ENCODE results near the gene PSPH. TPM values are rescaled to one million over a fixed set of nuclear protein-coding genes. Genes with fewer than 3 reads are reported as not detected.

PSPH gene
- total and polyA plus RNA-seq, 10 of the 15 experiments (the other 5 are each of a cell fraction or from before 2014, with no cell fraction given), result 5.2 to 36.4 (median 23.9) TPM

DNA sequence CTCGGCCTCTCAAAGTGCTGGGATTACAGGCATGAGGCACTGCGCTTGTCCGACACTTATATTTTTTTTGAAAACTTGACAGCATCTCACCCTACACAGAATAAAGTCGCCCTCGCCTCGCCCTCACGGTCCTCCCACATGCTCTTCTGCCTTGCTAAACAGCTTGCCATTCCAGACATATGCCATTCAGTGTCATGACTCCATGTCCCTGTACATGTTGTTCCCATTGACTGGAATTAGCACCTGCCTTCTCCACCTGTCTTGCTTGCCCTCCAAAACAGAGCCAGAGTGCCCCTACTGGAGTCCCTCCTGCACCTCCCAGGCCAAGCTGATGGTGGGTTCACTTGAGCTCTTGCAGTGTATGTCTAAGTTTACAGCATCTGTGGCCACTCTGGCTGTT is 80.7 kb downstream of the PSPH start (continued):
- TF ChIP-seq ZNF207 (IDR thresholded peaks at IDR 0.05; ENCODE audit: borderline replicate concordance) (no peak), LARP7 (IDR thresholded peaks at IDR 0.05) (no peak), RFX5 (IDR thresholded peaks at IDR 0.05; ENCODE audit: low read depth, low read length) (no peak), RBBP5 (conservative IDR thresholded peaks at IDR 0.05) (no peak), ASH2L (IDR thresholded peaks at IDR 0.05; ENCODE audit: borderline replicate concordance, low read depth) (no peak), SMAD5 (IDR thresholded peaks at IDR 0.05; ENCODE audit: low read depth) (no peak), KAT2A (conservative IDR thresholded peaks at IDR 0.05; ENCODE audit: control insufficient read depth, low read depth, low read length) (no peak), RCOR1 (conservative IDR thresholded peaks at IDR 0.05; ENCODE audit: low read depth, low read length) (no peak)
- TF ChIP-seq, protein P1, sequence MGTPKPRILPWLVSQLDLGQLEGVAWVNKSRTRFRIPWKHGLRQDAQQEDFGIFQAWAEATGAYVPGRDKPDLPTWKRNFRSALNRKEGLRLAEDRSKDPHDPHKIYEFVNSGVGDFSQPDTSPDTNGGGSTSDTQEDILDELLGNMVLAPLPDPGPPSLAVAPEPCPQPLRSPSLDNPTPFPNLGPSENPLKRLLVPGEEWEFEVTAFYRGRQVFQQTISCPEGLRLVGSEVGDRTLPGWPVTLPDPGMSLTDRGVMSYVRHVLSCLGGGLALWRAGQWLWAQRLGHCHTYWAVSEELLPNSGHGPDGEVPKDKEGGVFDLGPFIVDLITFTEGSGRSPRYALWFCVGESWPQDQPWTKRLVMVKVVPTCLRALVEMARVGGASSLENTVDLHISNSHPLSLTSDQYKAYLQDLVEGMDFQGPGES (IDR thresholded peaks at IDR 0.05), result no peak

DNA sequence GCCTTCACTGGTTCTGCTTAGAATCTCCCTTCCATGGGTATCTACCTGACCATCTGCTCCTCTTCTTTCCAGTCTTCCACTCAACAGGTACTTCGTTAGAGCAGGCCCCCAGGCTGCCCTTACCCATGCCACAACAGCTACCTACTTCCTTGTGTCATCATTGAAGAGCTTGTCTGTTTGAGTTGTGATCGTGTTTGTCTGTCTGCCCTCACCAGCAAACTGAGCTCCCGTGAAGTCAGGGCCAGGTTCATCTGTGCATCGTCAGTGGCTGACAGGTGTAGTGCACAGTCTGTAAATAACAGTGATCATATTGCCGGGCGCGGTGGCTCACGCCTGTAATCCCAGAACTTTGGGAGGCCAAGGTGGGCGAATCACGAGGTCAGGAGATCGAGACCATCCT is 81.9 kb downstream of the PSPH start:
- SMC1A ChIA-PET (ENCODE audit: uncharacterized antibody, unreplicated experiment), result interaction anchor here (0.7 kb wide), 1 partner anchor 228 kb away, joined by 3 read pairs; no protein-coding TSS in a partner anchor
- POLR2A ChIA-PET, result interaction anchor here (0.6 to 1.0 kb wide), 2 partner anchors 119 to 395 kb away, joined by 3 to 6 read pairs; no protein-coding TSS in a partner anchor
- H2AFZ ChIP-seq (ENCODE audit: control insufficient read depth, low read depth, low read length), result no peak overlapping the region
- no peak overlapping the region for H3K4me2 ChIP-seq (ENCODE audit: control insufficient read depth, insufficient read depth)
- H3K9ac ChIP-seq (ENCODE audit: control insufficient read depth, insufficient read depth, low read length), result no peak overlapping the region
- DNase-seq (ENCODE audit: low read depth, low spot score) (no peak), ATAC-seq (no peak), FAIRE-seq (no peak)
- H3K27me3 ChIP-seq (replicated peaks in 1 of 2; ENCODE audit: control insufficient read depth in 2 of 2, insufficient read depth in 2 of 2, low read length in 1 of 2), result no peaks in the 10 kb centered on the region
- intact Hi-C loops (cut with micrococcal nuclease; ENCODE audit: unreplicated experiment) (loop anchor here (5.0 to 10.0 kb wide), 3 partner anchors 93 to 665 kb away; partner anchors contain the start of gene SUMF2), in situ Hi-C loops (cut with MboI) (loop anchor here (5.0 kb wide), 1 partner anchor 322 kb away; no protein-coding TSS in a partner anchor)
- H3K79me2 ChIP-seq (ENCODE audit: control insufficient read depth, insufficient read depth, low read length), result peaks cover 9% of the 10 kb centered on the region
- H3K36me3 ChIP-seq (ENCODE audit: control insufficient read depth in 2 of 2, insufficient read depth in 2 of 2, low read length in 1 of 2), result no peaks in the 10 kb centered on the region; a peak in 1 of 4 replicates
- no TSS peak for BruUV-seq (replicated peaks)
- H3K4me1 ChIP-seq (ENCODE audit: control insufficient read depth, insufficient read depth, low read length), result no peaks in the 10 kb centered on the region
- RAD21 ChIA-PET (ENCODE audit: unreplicated experiment), result interaction anchor here (0.7 kb wide), 1 partner anchor 30 kb away, joined by 4 read pairs; no protein-coding TSS in a partner anchor
- no peaks in the 10 kb centered on the region for H4K20me1 ChIP-seq (ENCODE audit: control insufficient read depth, insufficient read depth)
- WGBS (ENCODE audit: insufficient coverage, insufficient replicate concordance, low lambda C conversion rate, missing lambda C conversion rate), result 97% methylated on average over 11 of the region's 11 CpGs
- CTCF ChIA-PET, result interaction anchor here (1.0 kb wide), 1 partner anchor 19 kb away, joined by 3 read pairs; no protein-coding TSS in a partner anchor
- H3K27ac ChIP-seq (ENCODE audit: control insufficient read depth, insufficient read depth), result no peak overlapping the region
- no peak overlapping the region for H3K4me3 ChIP-seq
- H3K9me3 ChIP-seq (replicated peaks; ENCODE audit: control insufficient read depth, insufficient read depth, low read length), result no peaks in the 10 kb centered on the region
- TF ChIP-seq CEBPB (IDR thresholded peaks at IDR 0.05; ENCODE audit: borderline replicate concordance in 1 of 2, low read depth in 2 of 2, low read length in 2 of 2), result no peak
- no peak for TF ChIP-seq ATF2 (IDR thresholded peaks at IDR 0.05; ENCODE audit: low read length)
- no peak for TF ChIP-seq NFYB (IDR thresholded peaks at IDR 0.05; ENCODE audit: insufficient read depth, low read depth, low read length)
- no peak for TF ChIP-seq GATAD2B (conservative IDR thresholded peaks at IDR 0.05; ENCODE audit: low read depth)
- TF ChIP-seq PML (IDR thresholded peaks at IDR 0.05; ENCODE audit: low read length), result no peak
- TF ChIP-seq, protein P2, sequence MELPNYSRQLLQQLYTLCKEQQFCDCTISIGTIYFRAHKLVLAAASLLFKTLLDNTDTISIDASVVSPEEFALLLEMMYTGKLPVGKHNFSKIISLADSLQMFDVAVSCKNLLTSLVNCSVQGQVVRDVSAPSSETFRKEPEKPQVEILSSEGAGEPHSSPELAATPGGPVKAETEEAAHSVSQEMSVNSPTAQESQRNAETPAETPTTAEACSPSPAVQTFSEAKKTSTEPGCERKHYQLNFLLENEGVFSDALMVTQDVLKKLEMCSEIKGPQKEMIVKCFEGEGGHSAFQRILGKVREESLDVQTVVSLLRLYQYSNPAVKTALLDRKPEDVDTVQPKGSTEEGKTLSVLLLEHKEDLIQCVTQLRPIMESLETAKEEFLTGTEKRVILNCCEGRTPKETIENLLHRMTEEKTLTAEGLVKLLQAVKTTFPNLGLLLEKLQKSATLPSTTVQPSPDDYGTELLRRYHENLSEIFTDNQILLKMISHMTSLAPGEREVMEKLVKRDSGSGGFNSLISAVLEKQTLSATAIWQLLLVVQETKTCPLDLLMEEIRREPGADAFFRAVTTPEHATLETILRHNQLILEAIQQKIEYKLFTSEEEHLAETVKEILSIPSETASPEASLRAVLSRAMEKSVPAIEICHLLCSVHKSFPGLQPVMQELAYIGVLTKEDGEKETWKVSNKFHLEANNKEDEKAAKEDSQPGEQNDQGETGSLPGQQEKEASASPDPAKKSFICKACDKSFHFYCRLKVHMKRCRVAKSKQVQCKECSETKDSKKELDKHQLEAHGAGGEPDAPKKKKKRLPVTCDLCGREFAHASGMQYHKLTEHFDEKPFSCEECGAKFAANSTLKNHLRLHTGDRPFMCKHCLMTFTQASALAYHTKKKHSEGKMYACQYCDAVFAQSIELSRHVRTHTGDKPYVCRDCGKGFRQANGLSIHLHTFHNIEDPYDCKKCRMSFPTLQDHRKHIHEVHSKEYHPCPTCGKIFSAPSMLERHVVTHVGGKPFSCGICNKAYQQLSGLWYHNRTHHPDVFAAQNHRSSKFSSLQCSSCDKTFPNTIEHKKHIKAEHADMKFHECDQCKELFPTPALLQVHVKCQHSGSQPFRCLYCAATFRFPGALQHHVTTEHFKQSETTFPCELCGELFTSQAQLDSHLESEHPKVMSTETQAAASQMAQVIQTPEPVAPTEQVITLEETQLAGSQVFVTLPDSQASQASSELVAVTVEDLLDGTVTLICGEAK (IDR thresholded peaks at IDR 0.05; ENCODE audit: borderline replicate concordance), result no peak
- no peak for TF ChIP-seq NR2C2 (IDR thresholded peaks at IDR 0.05; ENCODE audit: borderline replicate concordance, control insufficient read depth, insufficient read length, low read depth)
- no peak for TF ChIP-seq CREB1 (IDR thresholded peaks at IDR 0.05; ENCODE audit: low read depth)

Measured in GM12878 (cell line).